ENCODE results near the gene NMNAT1. TPM values are rescaled to one million over a fixed set of nuclear protein-coding genes. Genes with fewer than 3 reads are reported as not detected.
"Not testable (repeated sequence)": the region's sequence is repeated elsewhere in the genome, so short reads cannot be mapped to it uniquely, and the experiment has no call there.

Gene NMNAT1
- total RNA-seq, 1 donor from 2014 or later = 7.0 TPM

DNA sequence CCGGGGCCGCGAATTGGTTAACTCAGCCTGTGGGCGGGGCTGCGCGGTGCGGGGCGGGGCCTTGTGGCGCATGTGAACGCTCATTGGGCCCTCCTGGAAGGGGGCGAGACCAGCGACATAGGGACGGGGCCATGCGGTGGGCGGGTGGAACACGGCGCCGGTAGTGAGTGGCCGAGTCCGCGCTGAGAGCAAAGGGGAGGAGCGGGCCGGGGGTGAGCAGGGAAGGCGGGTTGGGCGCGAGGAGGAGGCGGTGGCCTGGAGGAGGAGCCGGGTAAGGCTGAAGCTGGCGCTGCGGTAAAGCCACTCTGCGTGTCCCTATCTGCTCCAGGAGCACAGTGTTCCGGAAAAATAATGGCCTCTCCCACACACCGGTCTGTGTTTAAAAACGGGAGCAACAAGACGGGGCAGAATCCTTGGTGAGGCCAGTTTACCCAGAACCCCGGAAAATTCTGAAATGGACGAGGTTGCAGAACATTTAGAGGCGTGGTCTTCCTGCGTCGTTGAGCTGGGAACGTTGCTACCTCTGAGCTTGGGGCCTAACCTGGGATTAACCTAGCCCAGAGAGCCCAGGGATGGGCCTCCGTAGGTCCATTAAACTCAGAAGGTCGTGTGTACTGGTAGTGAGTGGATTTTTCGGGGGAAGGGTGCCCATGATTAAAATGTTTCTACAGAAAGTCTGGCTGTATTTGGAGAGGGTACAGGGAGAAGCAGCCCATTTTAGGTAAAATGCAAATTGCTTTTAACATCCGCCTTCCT, 32.7 kb upstream of the NMNAT1 start:
- Mint-ChIP-seq H3K27ac (ENCODE audit: unreplicated experiment) (peak overlapping the region; percentile 92), H3K27me3 (ENCODE audit: unreplicated experiment) (peaks cover 9% of the 10 kb centered on the region), H3K4me1 (ENCODE audit: low read depth, unreplicated experiment) (peaks cover 12% of the 10 kb centered on the region), H3K4me3 (ENCODE audit: unreplicated experiment) (peak overlapping the region; percentile 95), H3K36me3 (ENCODE audit: unreplicated experiment) (no peaks in the 10 kb centered on the region), H3K9me3 (ENCODE audit: unreplicated experiment) (peaks cover 8% of the 10 kb centered on the region)
- TF ChIP-seq, protein P1, sequence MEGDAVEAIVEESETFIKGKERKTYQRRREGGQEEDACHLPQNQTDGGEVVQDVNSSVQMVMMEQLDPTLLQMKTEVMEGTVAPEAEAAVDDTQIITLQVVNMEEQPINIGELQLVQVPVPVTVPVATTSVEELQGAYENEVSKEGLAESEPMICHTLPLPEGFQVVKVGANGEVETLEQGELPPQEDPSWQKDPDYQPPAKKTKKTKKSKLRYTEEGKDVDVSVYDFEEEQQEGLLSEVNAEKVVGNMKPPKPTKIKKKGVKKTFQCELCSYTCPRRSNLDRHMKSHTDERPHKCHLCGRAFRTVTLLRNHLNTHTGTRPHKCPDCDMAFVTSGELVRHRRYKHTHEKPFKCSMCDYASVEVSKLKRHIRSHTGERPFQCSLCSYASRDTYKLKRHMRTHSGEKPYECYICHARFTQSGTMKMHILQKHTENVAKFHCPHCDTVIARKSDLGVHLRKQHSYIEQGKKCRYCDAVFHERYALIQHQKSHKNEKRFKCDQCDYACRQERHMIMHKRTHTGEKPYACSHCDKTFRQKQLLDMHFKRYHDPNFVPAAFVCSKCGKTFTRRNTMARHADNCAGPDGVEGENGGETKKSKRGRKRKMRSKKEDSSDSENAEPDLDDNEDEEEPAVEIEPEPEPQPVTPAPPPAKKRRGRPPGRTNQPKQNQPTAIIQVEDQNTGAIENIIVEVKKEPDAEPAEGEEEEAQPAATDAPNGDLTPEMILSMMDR (IDR thresholded peaks at IDR 0.05; ENCODE audit: partially characterized antibody, unreplicated experiment) = no peak
- peak; percentile 100 for DNase-seq

DNA sequence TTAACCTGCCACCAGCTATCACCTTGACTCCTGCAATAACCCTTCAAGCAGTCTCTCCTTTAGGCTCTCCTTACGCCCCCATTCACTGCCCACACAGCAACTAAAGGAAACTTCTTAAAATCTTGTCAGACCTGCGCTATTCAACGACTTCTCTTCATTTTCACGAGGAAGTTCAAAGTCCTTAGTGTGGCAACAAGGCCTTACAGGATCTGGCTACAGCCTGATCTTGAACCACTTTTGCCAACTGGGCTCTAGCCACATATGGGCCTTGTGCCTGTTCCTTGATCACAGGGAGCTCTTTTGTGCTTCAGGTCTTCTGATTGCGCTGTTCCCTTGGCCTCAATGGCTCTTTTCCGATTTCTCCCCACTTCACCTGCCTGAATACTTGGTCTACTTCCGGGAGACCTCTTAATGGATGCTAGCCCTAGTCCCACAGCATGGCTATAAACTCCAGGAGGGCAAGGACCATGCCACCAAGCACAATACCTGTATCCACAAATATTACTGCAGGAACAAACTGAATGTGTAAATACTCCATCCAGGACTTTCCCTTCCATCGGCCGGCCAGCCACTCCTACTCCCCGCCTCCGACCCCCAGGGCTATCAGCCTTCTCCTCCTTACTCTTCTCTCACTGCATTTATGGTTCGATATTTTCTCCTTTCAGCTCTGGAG, 30.9 kb upstream of the NMNAT1 start:
- TF ChIP-seq, protein P1 (IDR thresholded peaks at IDR 0.05; ENCODE audit: partially characterized antibody, unreplicated experiment) = no peak
- peaks cover 12% of the 10 kb centered on the region for H3K4me1 Mint-ChIP-seq (ENCODE audit: low read depth, unreplicated experiment)
- no peak overlapping the region for H3K27ac Mint-ChIP-seq (ENCODE audit: unreplicated experiment)
- H3K27me3 Mint-ChIP-seq (ENCODE audit: unreplicated experiment) = peaks cover 9% of the 10 kb centered on the region
- no peaks in the 10 kb centered on the region for H3K36me3 Mint-ChIP-seq (ENCODE audit: unreplicated experiment)
- H3K9me3 Mint-ChIP-seq (ENCODE audit: unreplicated experiment) = peaks cover 8% of the 10 kb centered on the region
- DNase-seq = no peak
- H3K4me3 Mint-ChIP-seq (ENCODE audit: unreplicated experiment) = peak overlapping the region; percentile 58

DNA sequence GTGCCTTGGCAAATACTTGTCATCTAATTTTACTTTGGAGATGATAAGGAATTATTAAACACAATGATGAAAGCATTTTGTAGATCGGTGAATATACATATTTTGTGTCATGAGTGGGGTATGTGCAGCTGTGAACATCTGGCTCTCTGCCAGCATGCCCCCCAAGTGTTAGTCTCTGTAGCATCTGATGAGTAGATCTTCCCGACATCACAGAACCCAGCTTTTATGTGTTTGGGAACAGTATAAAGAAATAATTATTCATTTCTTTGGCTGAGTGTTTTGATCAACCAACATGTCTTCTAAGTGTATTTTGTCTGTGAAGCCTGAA, 28.7 kb upstream of the NMNAT1 start:
- TF ChIP-seq, protein P1 (IDR thresholded peaks at IDR 0.05; ENCODE audit: partially characterized antibody, unreplicated experiment) = no peak
- Mint-ChIP-seq H3K27me3 (ENCODE audit: unreplicated experiment) (peaks cover 3% of the 10 kb centered on the region), H3K4me1 (ENCODE audit: low read depth, unreplicated experiment) (peaks cover 5% of the 10 kb centered on the region), H3K36me3 (ENCODE audit: unreplicated experiment) (no peaks in the 10 kb centered on the region), H3K9me3 (ENCODE audit: unreplicated experiment) (peaks cover 11% of the 10 kb centered on the region), H3K4me3 (ENCODE audit: unreplicated experiment) (no peak overlapping the region), H3K27ac (ENCODE audit: unreplicated experiment) (no peak overlapping the region)
- no peak for DNase-seq

DNA sequence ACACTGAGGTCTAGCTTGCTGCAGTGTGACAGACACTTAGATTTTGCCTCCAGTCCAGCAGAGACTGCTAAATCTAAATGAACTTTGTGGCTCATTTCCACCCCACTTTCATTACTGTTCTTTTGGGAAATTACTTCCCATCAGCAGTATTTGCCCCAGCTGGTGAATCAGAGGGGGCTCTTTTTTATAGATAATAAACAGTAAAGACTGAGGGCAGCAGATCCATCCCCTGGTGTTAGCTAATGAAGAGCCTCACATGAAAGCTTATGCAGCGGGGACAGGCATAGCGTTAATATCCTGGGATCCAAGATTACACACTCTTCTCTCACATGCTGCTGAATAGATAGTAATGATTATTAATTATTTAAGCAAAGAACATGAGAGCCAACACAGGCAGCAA, 26.8 kb upstream of the NMNAT1 start:
- Mint-ChIP-seq H3K9me3 (ENCODE audit: unreplicated experiment) (peaks cover 9% of the 10 kb centered on the region), H3K36me3 (ENCODE audit: unreplicated experiment) (no peaks in the 10 kb centered on the region), H3K27ac (ENCODE audit: unreplicated experiment) (no peak overlapping the region), H3K4me1 (ENCODE audit: low read depth, unreplicated experiment) (no peaks in the 10 kb centered on the region), H3K27me3 (ENCODE audit: unreplicated experiment) (peaks cover 3% of the 10 kb centered on the region), H3K4me3 (ENCODE audit: unreplicated experiment) (no peak overlapping the region)
- DNase-seq = no peak
- TF ChIP-seq, protein P1 (IDR thresholded peaks at IDR 0.05; ENCODE audit: partially characterized antibody, unreplicated experiment) = no peak

DNA sequence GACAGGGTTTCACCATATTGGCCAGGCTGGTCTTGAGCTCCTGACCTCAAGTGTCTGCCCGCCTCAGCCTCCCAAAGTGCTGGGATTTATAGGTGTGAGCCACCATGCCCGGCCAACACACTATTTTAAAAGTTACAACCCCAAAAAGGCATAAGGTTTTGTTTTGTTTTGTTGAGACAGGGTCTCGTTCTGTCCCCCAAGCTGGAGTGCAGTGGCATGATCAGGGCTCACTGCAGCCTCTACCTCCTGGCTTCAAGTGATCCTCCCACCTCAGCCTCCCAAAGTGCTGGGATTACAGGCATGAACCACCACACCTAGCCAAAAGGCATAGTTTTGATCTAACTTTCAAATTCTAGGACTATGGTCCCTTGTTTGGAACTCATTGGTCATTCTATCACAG, 25.8 kb upstream of the NMNAT1 start:
- not testable (repeated sequence) for H3K4me1 Mint-ChIP-seq (ENCODE audit: low read depth, unreplicated experiment); H3K36me3 Mint-ChIP-seq (ENCODE audit: unreplicated experiment); DNase-seq; H3K27me3 Mint-ChIP-seq (ENCODE audit: unreplicated experiment); H3K4me3 Mint-ChIP-seq (ENCODE audit: unreplicated experiment); H3K27ac Mint-ChIP-seq (ENCODE audit: unreplicated experiment); H3K9me3 Mint-ChIP-seq (ENCODE audit: unreplicated experiment)

All from glutamatergic neuron (in vitro differentiated cells).